Left colon (tissue), 2 donors: ENCODE results near the gene SLC12A8. TPM values are rescaled to one million over a fixed set of nuclear protein-coding genes. Genes with fewer than 3 reads are reported as not detected.

Source experiments
- microRNA-seq, 2 donors: library from miRNA; unstranded; fragments of <30 nt; microRNA quantifications; one replicate each; pipeline versions ENCODE4 v1.1.0 to v1.2.0, GENCODE V29; 2020
- total RNA-seq, 2 donors: library from RNA; stranded (reverse); fragmentation: NEBNext Ultra II Directional; extraction: Animal tissue kit (Norgen Biotek cat#: 25700); gene quantifications; one replicate each; pipeline ENCODE4 v1.2.1, GENCODE V29; 2021
- donor health status: DM: no; HTN: no; CAD: no.
- donor health status: DM: yes; HTN: yes; CAD: no.

The SLC12A8 gene
- total RNA-seq, 2 donors from 2014 or later: 18.4 to 23.7 TPM

Small RNA genes within 50 kb of the gene (microRNA-seq; reads per million reads assigned to microRNA genes)
- 0.53 to 4.1 reads per million in 2 donors for gene MIR5092

Other genes with a start within 250 kb of the SLC12A8 start
- 10 to 100 TPM in 1 of 2 donors, 1 to 10 TPM in 1; 9.8 to 17.4 TPM for gene HEG1, start 156.8 kb downstream of the SLC12A8 start, total RNA-seq
- 10 to 100 TPM; 44.3 to 48.6 TPM for gene ZNF148, start 162.6 kb upstream of the SLC12A8 start, total RNA-seq